ENCODE data around the gene PDE8A. TPM values are rescaled to one million over a fixed set of nuclear protein-coding genes. Genes with fewer than 3 reads are reported as not detected.

The PDE8A gene
- total and polyA plus RNA-seq, 2 of the 13 experiments (the other 11 are each of a cell fraction or from before 2014, with no cell fraction given), result 26.3 to 48.5 TPM

DNA sequence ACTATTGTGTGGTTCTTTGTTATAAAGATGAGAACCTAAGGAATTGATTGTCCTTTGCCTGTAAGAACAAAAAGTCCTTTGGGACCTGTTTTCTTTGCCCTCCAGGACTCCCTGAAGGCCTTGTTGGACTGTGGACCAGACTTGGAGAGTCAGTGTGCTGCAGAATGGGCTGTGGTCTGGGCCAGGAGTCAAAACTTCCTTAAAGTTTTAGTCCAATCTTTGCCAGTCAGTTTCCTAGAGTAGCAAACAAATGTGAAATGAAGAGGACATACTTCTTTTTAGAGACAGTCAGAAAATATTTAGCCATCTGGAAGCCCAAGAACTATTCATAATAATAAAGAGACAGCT, 45.4 kb downstream of the PDE8A start:
- TF ChIP-seq ZNF432 (CRISPR knock-in tag; IDR thresholded peaks at IDR 0.05; ENCODE audit: borderline replicate concordance), result no peak
- no peak for TF ChIP-seq ZNF451 (CRISPR knock-in tag; IDR thresholded peaks at IDR 0.05)
- no peak for TF ChIP-seq ONECUT2 (CRISPR knock-in tag; IDR thresholded peaks at IDR 0.05)
- TF ChIP-seq, protein P1, sequence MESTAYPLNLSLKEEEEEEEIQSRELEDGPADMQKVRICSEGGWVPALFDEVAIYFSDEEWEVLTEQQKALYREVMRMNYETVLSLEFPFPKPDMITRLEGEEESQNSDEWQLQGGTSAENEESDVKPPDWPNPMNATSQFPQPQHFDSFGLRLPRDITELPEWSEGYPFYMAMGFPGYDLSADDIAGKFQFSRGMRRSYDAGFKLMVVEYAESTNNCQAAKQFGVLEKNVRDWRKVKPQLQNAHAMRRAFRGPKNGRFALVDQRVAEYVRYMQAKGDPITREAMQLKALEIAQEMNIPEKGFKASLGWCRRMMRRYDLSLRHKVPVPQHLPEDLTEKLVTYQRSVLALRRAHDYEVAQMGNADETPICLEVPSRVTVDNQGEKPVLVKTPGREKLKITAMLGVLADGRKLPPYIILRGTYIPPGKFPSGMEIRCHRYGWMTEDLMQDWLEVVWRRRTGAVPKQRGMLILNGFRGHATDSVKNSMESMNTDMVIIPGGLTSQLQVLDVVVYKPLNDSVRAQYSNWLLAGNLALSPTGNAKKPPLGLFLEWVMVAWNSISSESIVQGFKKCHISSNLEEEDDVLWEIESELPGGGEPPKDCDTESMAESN (CRISPR knock-in tag; conservative IDR thresholded peaks at IDR 0.05), result no peak
- TF ChIP-seq ZSCAN30 (CRISPR knock-in tag; IDR thresholded peaks at IDR 0.05), result no peak
- no peak for TF ChIP-seq NCOA1 (CRISPR knock-in tag; IDR thresholded peaks at IDR 0.05)
- no peak for TF ChIP-seq TMF1 (CRISPR knock-in tag; IDR thresholded peaks at IDR 0.05; ENCODE audit: low read depth)
- no peak for TF ChIP-seq LCORL (IDR thresholded peaks at IDR 0.05)
- no peak for TF ChIP-seq LCORL (CRISPR knock-in tag; IDR thresholded peaks at IDR 0.05)
- TF ChIP-seq ATF1 (CRISPR knock-in tag; IDR thresholded peaks at IDR 0.05), result no peak
- no peak for TF ChIP-seq RARA (CRISPR knock-in tag; IDR thresholded peaks at IDR 0.05)
- no peak for TF ChIP-seq ZNF780A (CRISPR knock-in tag; IDR thresholded peaks at IDR 0.05)
- no peak for TF ChIP-seq ZNF296 (CRISPR knock-in tag; conservative IDR thresholded peaks at IDR 0.05)
- TF ChIP-seq ZNF660 (CRISPR knock-in tag; IDR thresholded peaks at IDR 0.05; ENCODE audit: borderline replicate concordance, low read depth), result no peak
- TF ChIP-seq, protein P2, sequence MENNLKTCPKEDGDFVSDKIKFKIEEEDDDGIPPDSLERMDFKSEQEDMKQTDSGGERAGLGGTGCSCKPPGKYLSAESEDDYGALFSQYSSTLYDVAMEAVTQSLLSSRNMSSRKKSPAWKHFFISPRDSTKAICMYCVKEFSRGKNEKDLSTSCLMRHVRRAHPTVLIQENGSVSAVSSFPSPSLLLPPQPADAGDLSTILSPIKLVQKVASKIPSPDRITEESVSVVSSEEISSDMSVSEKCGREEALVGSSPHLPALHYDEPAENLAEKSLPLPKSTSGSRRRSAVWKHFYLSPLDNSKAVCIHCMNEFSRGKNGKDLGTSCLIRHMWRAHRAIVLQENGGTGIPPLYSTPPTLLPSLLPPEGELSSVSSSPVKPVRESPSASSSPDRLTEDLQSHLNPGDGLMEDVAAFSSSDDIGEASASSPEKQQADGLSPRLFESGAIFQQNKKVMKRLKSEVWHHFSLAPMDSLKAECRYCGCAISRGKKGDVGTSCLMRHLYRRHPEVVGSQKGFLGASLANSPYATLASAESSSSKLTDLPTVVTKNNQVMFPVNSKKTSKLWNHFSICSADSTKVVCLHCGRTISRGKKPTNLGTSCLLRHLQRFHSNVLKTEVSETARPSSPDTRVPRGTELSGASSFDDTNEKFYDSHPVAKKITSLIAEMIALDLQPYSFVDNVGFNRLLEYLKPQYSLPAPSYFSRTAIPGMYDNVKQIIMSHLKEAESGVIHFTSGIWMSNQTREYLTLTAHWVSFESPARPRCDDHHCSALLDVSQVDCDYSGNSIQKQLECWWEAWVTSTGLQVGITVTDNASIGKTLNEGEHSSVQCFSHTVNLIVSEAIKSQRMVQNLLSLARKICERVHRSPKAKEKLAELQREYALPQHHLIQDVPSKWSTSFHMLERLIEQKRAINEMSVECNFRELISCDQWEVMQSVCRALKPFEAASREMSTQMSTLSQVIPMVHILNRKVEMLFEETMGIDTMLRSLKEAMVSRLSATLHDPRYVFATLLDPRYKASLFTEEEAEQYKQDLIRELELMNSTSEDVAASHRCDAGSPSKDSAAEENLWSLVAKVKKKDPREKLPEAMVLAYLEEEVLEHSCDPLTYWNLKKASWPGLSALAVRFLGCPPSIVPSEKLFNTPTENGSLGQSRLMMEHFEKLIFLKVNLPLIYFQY (CRISPR knock-in tag; IDR thresholded peaks at IDR 0.05; ENCODE audit: borderline replicate concordance), result no peak
- no peak for TF ChIP-seq TBX3 (IDR thresholded peaks at IDR 0.05; ENCODE audit: borderline replicate concordance)
- TF ChIP-seq ZNF430 (CRISPR knock-in tag; IDR thresholded peaks at IDR 0.05), result no peak
- no peak for TF ChIP-seq TEAD3 (CRISPR knock-in tag; optimal IDR thresholded peaks at IDR 0.05; ENCODE audit: borderline replicate concordance)
- ATAC-seq, result no peak
- POLR2A ChIA-PET, result no interaction called here
- Histone ChIP-seq H3K79me2 (ENCODE audit: insufficient read depth, low read length) (peaks cover 96% of the 10 kb centered on the region), H3K4me2 (ENCODE audit: low read depth, low read length) (0 out of 2 replicates have a peak overlapping the region, but pooled peaks have one; percentile 18), H3K9ac (ENCODE audit: insufficient read depth, low read depth, low read length) (no peak overlapping the region), H3K36me3 (replicated peaks in 1 of 2; ENCODE audit: control insufficient read depth in 1 of 2, insufficient read depth in 2 of 2, low read length in 2 of 2) (no peaks in the 10 kb centered on the region), H2AFZ (ENCODE audit: low read length) (no peak overlapping the region), H3K27ac (ENCODE audit: extremely low read length, insufficient read depth, low read length) (peak overlapping the region; percentile 31), H3K27me3 (ENCODE audit: control insufficient read depth in 1 of 2, insufficient read depth in 2 of 2, low read length in 2 of 2) (no peaks in the 10 kb centered on the region), H3K4me3 (replicated peaks in 1 of 3; ENCODE audit: insufficient read depth in 1 of 3, low read depth in 2 of 3, low read length in 3 of 3) (no peak overlapping the region), H3K4me1 (ENCODE audit: insufficient read depth, low read length) (peaks cover 91% of the 10 kb centered on the region), H4K20me1 (ENCODE audit: insufficient read depth, low read length) (no peaks in the 10 kb centered on the region; the same call in 1 of the 2 replicates), H3K9me3 (ENCODE audit: low read length) (no peaks in the 10 kb centered on the region)
- no peak for DNase-seq (ENCODE audit: low spot score)
- in situ Hi-C loops (cut with HindIII; ENCODE audit: extremely low pct_ligation_motif_present, low pct_unique_long_range_greater_than_20kb) (no loop called here), intact Hi-C loops (cut with micrococcal nuclease; ENCODE audit: unreplicated experiment) (no loop called here)
- FAIRE-seq, result no peak
- CTCF ChIA-PET (ENCODE audit: low intra/inter-chr PET ratio, low total read pairs), result no interaction called here
- no TSS peak for BruUV-seq (replicated peaks)
